ENCODE measurements around the gene P2RX5. TPM values are rescaled to one million over a fixed set of nuclear protein-coding genes. Genes with fewer than 3 reads are reported as not detected.

The P2RX5 gene
- total RNA-seq, 1 donor from 2014 or later = 6.6 TPM

- Mint-ChIP-seq H3K27ac (ENCODE audit: unreplicated experiment) (peak within 1 kb of the TSS; percentile 94), H3K4me3 (ENCODE audit: unreplicated experiment) (peak within 1 kb of the TSS; percentile 97), H3K4me1 (ENCODE audit: low read depth, unreplicated experiment) (peaks cover 19% of the 10 kb centered on the region), H3K36me3 (ENCODE audit: unreplicated experiment) (no peaks in the 10 kb centered on the region), H3K27me3 (ENCODE audit: unreplicated experiment) (peaks cover 7% of the 10 kb centered on the region), H3K9me3 (ENCODE audit: unreplicated experiment) (peaks cover 9% of the 10 kb centered on the region)
- no peak for TF ChIP-seq CTCF (IDR thresholded peaks at IDR 0.05; ENCODE audit: partially characterized antibody, unreplicated experiment)
- DNase-seq = peak; percentile 97
These were observed 59.6 kb downstream of the P2RX5 start, which contains the start of the genes CTNS and SHPK for GRCh38 chr17:3636154-3636907. TSS of gene CTNS (plus strand) at chr17:3636760. CDS start at chr17:3640207, 3,447 bp downstream. TSS of gene SHPK (minus strand) at chr17:3636250. CDS start at chr17:3636219, 31 bp downstream.

- no peak for TF ChIP-seq CTCF (IDR thresholded peaks at IDR 0.05; ENCODE audit: partially characterized antibody, unreplicated experiment)
- Mint-ChIP-seq H3K27me3 (ENCODE audit: unreplicated experiment) (peaks cover 10% of the 10 kb centered on the region), H3K9me3 (ENCODE audit: unreplicated experiment) (peaks cover 9% of the 10 kb centered on the region), H3K4me1 (ENCODE audit: low read depth, unreplicated experiment) (peaks cover 22% of the 10 kb centered on the region), H3K4me3 (ENCODE audit: unreplicated experiment) (peak overlapping the region; percentile 97), H3K36me3 (ENCODE audit: unreplicated experiment) (no peaks in the 10 kb centered on the region), H3K27ac (ENCODE audit: unreplicated experiment) (peak overlapping the region; percentile 91)
- DNase-seq = no peak
These were observed 60.3 kb downstream of the P2RX5 start for GRCh38 chr17:3635474-3636153.

- H3K27ac Mint-ChIP-seq (ENCODE audit: unreplicated experiment) = peak overlapping the region; percentile 5
- peaks cover 6% of the 10 kb centered on the region for H3K27me3 Mint-ChIP-seq (ENCODE audit: unreplicated experiment)
- no peak for DNase-seq
- peaks cover 22% of the 10 kb centered on the region for H3K4me1 Mint-ChIP-seq (ENCODE audit: low read depth, unreplicated experiment)
- no peak for TF ChIP-seq CTCF (IDR thresholded peaks at IDR 0.05; ENCODE audit: partially characterized antibody, unreplicated experiment)
- peaks cover 5% of the 10 kb centered on the region for H3K9me3 Mint-ChIP-seq (ENCODE audit: unreplicated experiment)
- H3K4me3 Mint-ChIP-seq (ENCODE audit: unreplicated experiment) = peak overlapping the region; percentile 67
- peaks cover 2% of the 10 kb centered on the region for H3K36me3 Mint-ChIP-seq (ENCODE audit: unreplicated experiment)
These were observed 63.7 kb downstream of the P2RX5 start for GRCh38 chr17:3632287-3632686.

- DNase-seq = no peak
- H3K36me3 Mint-ChIP-seq (ENCODE audit: unreplicated experiment) = peaks cover 7% of the 10 kb centered on the region
- peaks cover 6% of the 10 kb centered on the region for H3K9me3 Mint-ChIP-seq (ENCODE audit: unreplicated experiment)
- no peak overlapping the region for H3K4me3 Mint-ChIP-seq (ENCODE audit: unreplicated experiment)
- peak overlapping the region; percentile 78 for H3K27ac Mint-ChIP-seq (ENCODE audit: unreplicated experiment)
- TF ChIP-seq CTCF (IDR thresholded peaks at IDR 0.05; ENCODE audit: partially characterized antibody, unreplicated experiment) = no peak
- H3K27me3 Mint-ChIP-seq (ENCODE audit: unreplicated experiment) = peaks cover 6% of the 10 kb centered on the region
- H3K4me1 Mint-ChIP-seq (ENCODE audit: low read depth, unreplicated experiment) = peaks cover 23% of the 10 kb centered on the region
These were observed 65.2 kb downstream of the P2RX5 start for GRCh38 chr17:3630781-3631180.

- H3K9me3 Mint-ChIP-seq (ENCODE audit: unreplicated experiment) = peaks cover 4% of the 10 kb centered on the region
- H3K36me3 Mint-ChIP-seq (ENCODE audit: unreplicated experiment) = peaks cover 7% of the 10 kb centered on the region
- peaks cover 21% of the 10 kb centered on the region for H3K4me1 Mint-ChIP-seq (ENCODE audit: low read depth, unreplicated experiment)
- no peak overlapping the region for H3K4me3 Mint-ChIP-seq (ENCODE audit: unreplicated experiment)
- peak overlapping the region; percentile 57 for H3K27ac Mint-ChIP-seq (ENCODE audit: unreplicated experiment)
- no peak for TF ChIP-seq CTCF (IDR thresholded peaks at IDR 0.05; ENCODE audit: partially characterized antibody, unreplicated experiment)
- DNase-seq = no peak
- peaks cover 6% of the 10 kb centered on the region for H3K27me3 Mint-ChIP-seq (ENCODE audit: unreplicated experiment)
These were observed 68.2 kb downstream of the P2RX5 start for GRCh38 chr17:3627769-3628167.

All from glutamatergic neuron (in vitro differentiated cells).